Esophagus muscularis mucosa (tissue), 4 donors: ENCODE data around the gene DIP2A. TPM values are rescaled to one million over a fixed set of nuclear protein-coding genes. Genes with fewer than 3 reads are reported as not detected.

Experiments used
- DNase-seq: peaks from one replicate; pipeline ENCODE4 v3.0.0-alpha.2; 2017; ENCODE audit errors: extremely low spot score
- H3K27ac ChIP-seq, 4 donors: fragments of 200-600 bp; sonication (generic); replicated peaks in 1 of 4; 1 replicate in 3 of 4; 2 replicates in 1 of 4; pipeline ENCODE4 v1.5.1; 2016 to 2019; ENCODE audit warnings: mild to moderate bottlenecking in 1 of 4
- H3K27me3 ChIP-seq, 4 donors: fragments of 200-600 bp; sonication (generic); one replicate each; pipeline versions ENCODE4 v1.5.1 to v1.6.0; 2016 to 2019
- H3K36me3 ChIP-seq, 4 donors: fragments of 200-600 bp; sonication (generic); one replicate each; pipeline ENCODE4 v1.5.1; 2016 to 2019
- H3K4me1 ChIP-seq, 4 donors: fragments of 200-600 bp; sonication (generic); one replicate each; pipeline ENCODE4 v1.5.1; 2016 to 2019
- H3K4me3 ChIP-seq, 4 donors: fragments of 200-600 bp; sonication (generic); 1 replicate in 2 of 4; 2 replicates in 2 of 4; pipeline ENCODE4 v1.5.1; 2016 to 2019; ENCODE audit warnings: mild to moderate bottlenecking in 4 of 4, moderate library complexity in 1 of 4
- H3K9me3 ChIP-seq, 4 donors: fragments of 200-600 bp; sonication (generic); 1 replicate in 3 of 4; 2 replicates in 1 of 4; pipeline ENCODE4 v1.5.1; 2016 to 2019
- CTCF ChIP-seq, 3 experiments: fragments of 200-600 bp in 2 of 3; fragments of 450-650 bp in 1 of 3; sonication (generic) in 2 of 3; IDR thresholded peaks; one replicate each; pipeline ENCODE4 v1.5.1; 2017 to 2019; ENCODE audit warnings: antibody characterized with exemption in 3 of 3, mild to moderate bottlenecking in 2 of 3, moderate library complexity in 1 of 3
- EP300 ChIP-seq: sonication (generic); formaldehyde crosslinking; IDR thresholded peaks from one replicate; pipeline ENCODE4 v1.6.1; 2017; ENCODE audit warnings: antibody characterized with exemption
- POLR2A ChIP-seq: fragments of 450-650 bp; IDR thresholded peaks from one replicate; pipeline ENCODE4 v1.6.1; 2017; ENCODE audit warnings: antibody characterized with exemption, moderate library complexity, mild to moderate bottlenecking, low read depth
- POLR2AphosphoS5 ChIP-seq, 2 donors: sonication (generic); formaldehyde crosslinking; IDR thresholded peaks; one replicate each; pipeline ENCODE4 v1.6.1; 2017; ENCODE audit warnings: antibody characterized with exemption in 2 of 2
- WGBS: methylation state at CpG from one replicate; pipeline ENCODE4 v1.1.5; 2018; 5-methylcytosine and 5-hydroxymethylcytosine counted together
- intact Hi-C: fragments of 100-400 bp; cut with DNase I; formaldehyde crosslinking; loops from one replicate; pipeline ENCODE4 v1.15.1; 2023
- total RNA-seq, 4 donors: library from RNA; depleted of rRNA; stranded (reverse); fragments of >200 nt; gene quantifications; one replicate each; pipeline versions ENCODE4 v1.1.0 to v1.2.1, GENCODE V29; 2016

Gene DIP2A
- total RNA-seq, 4 donors from 2014 or later: 19.2 to 33.4 (median 28.7) TPM

- 86% methylated on average over 7 of the region's 7 CpGs for WGBS
- Histone ChIP-seq H3K27me3 (no peaks in the 10 kb centered on the region), H3K27ac (no peak overlapping the region), H3K4me1 (no peaks in the 10 kb centered on the region), H3K4me3 (no peak overlapping the region), H3K9me3 (peaks cover 0 to 18% (median 4%) of the 10 kb centered on the region in 4 donors), H3K36me3 (peaks cover 0 to 22% (median 11%) of the 10 kb centered on the region in 4 donors)
- TF ChIP-seq POLR2AphosphoS5 (IDR thresholded peaks at IDR 0.05): no peak
- no peak for TF ChIP-seq POLR2A
- no peak for TF ChIP-seq EP300
- no peak for TF ChIP-seq CTCF (IDR thresholded peaks at IDR 0.05)
- intact Hi-C loops: no loop called here
- DNase-seq: no peak
Observed at GRCh38 chr21:46585191-46585953, 126.7 kb downstream of the DIP2A start.

GRCh38 chr21:46594276-46594675 lies 135.6 kb downstream of the DIP2A start:
- 90% methylated on average over 8 of the region's 8 CpGs for WGBS
- intact Hi-C loops: no loop called here
- no peaks in the 10 kb centered on the region for H3K36me3 ChIP-seq
- peaks cover 10 to 12% (median 12%) of the 10 kb centered on the region in 4 donors for H3K4me1 ChIP-seq
- no peaks in the 10 kb centered on the region for H3K27me3 ChIP-seq
- TF ChIP-seq CTCF (IDR thresholded peaks at IDR 0.05) (no peak), EP300 (no peak), POLR2AphosphoS5 (IDR thresholded peaks at IDR 0.05) (no peak)
- no peak overlapping the region for H3K27ac ChIP-seq
- DNase-seq: no peak
- no peak overlapping the region for H3K4me3 ChIP-seq
- H3K9me3 ChIP-seq: peaks cover 0 to 13% (median 8%) of the 10 kb centered on the region in 4 donors

- intact Hi-C loops: no loop called here
- 100% methylated on average over 1 of the region's 1 CpG for WGBS
Observed at GRCh38 chr21:46596201-46596600, 137.5 kb downstream of the DIP2A start.

GRCh38 chr21:46597031-46597430 lies 138.3 kb downstream of the DIP2A start:
- H3K4me3 ChIP-seq: no peak overlapping the region
- 93% methylated on average over 7 of the region's 8 CpGs for WGBS
- DNase-seq: no peak

More at GRCh38 chr21:46596201-46596600, 137.5 kb downstream of the DIP2A start:
- no peak for TF ChIP-seq POLR2A
- no peak for TF ChIP-seq POLR2AphosphoS5 (IDR thresholded peaks at IDR 0.05)
- no peak for TF ChIP-seq CTCF (IDR thresholded peaks at IDR 0.05)
- TF ChIP-seq EP300: no peak
- no peak for DNase-seq
- Histone ChIP-seq H3K4me1 (peaks cover 17 to 24% (median 22%) of the 10 kb centered on the region in 4 donors), H3K4me3 (no peak overlapping the region), H3K36me3 (no peaks in the 10 kb centered on the region), H3K27me3 (no peaks in the 10 kb centered on the region), H3K9me3 (peaks cover 0 to 6% (median 3%) of the 10 kb centered on the region in 4 donors), H3K27ac (no peak overlapping the region)

More at GRCh38 chr21:46597031-46597430, 138.3 kb downstream of the DIP2A start:
- TF ChIP-seq POLR2A (no peak), POLR2AphosphoS5 (IDR thresholded peaks at IDR 0.05) (no peak), EP300 (no peak), CTCF (IDR thresholded peaks at IDR 0.05) (no peak)
- Histone ChIP-seq H3K27me3 (no peaks in the 10 kb centered on the region), H3K27ac (no peak overlapping the region), H3K4me1 (peaks cover 17 to 24% (median 22%) of the 10 kb centered on the region in 4 donors), H3K9me3 (peaks cover 0 to 6% (median 3%) of the 10 kb centered on the region in 4 donors), H3K36me3 (no peaks in the 10 kb centered on the region)
- intact Hi-C loops: no loop called here
